Caco-2 (cell line): ENCODE measurements around the gene PGAM4. TPM values are rescaled to one million over a fixed set of nuclear protein-coding genes. Genes with fewer than 3 reads are reported as not detected.

Experiments
- BruUV-seq: library from RNA; stranded (reverse); fragments of 400-500 nt; replicated peaks from 2 replicates; lab custom pipeline; 2021; lab: Mats Ljungman, UMichigan
- CTCF ChIA-PET: fragments of 300-600 bp; sonication (Branson Sonifier 250); formaldehyde crosslinking; loops from one replicate; lab custom pipeline; 2022; ENCODE audit warnings: antibody characterized with exemption; lab: Charles Lee
- POLR2A ChIA-PET: fragments of 300-600 bp; sonication (Branson Sonifier 250); formaldehyde crosslinking; loops from one replicate; lab custom pipeline; 2022; ENCODE audit warnings: antibody characterized with exemption; lab: Charles Lee
- DNase-seq, 2 experiments: peaks; one replicate each; pipeline versions ENCODE4 v3.0.0 to v3.0.0-alpha.2; 2020 to 2022
- H3K27me3 ChIP-seq: replicated peaks from 2 replicates; pipeline ENCODE4 v1.6.0; 2011; ENCODE audit warnings: low read length; ENCODE audit not compliant: control insufficient read depth, insufficient read depth
- H3K36me3 ChIP-seq: 2 replicates; pipeline ENCODE4 v1.5.1; 2011; ENCODE audit warnings: low read length; ENCODE audit not compliant: control insufficient read depth, insufficient read depth
- H3K4me1 ChIP-seq: fragments of 250-450 bp; sonication (Bioruptor Pico); 2 replicates; pipeline ENCODE4 v1.5.1; 2020; ENCODE audit warnings: mild to moderate bottlenecking
- H3K4me3 ChIP-seq: 2 replicates; pipeline ENCODE4 v1.5.1; 2011; ENCODE audit warnings: low read depth, mild to moderate bottlenecking, control low read depth, low read length
- H3K9me3 ChIP-seq: fragments of 250-450 bp; sonication (Bioruptor Pico); 2 replicates; pipeline ENCODE4 v1.5.1; 2020; ENCODE audit warnings: mild to moderate bottlenecking, moderate library complexity
- H3K27ac Mint-ChIP-seq: one replicate; pipeline ENCODE4 v1.8.0; 2022; ENCODE audit warnings: mixed read lengths; ENCODE audit not compliant: unreplicated experiment
- H3K27me3 Mint-ChIP-seq: one replicate; pipeline ENCODE4 v1.8.0; 2022; ENCODE audit warnings: mixed read lengths; ENCODE audit not compliant: insufficient read depth, unreplicated experiment
- H3K36me3 Mint-ChIP-seq: one replicate; pipeline ENCODE4 v1.8.0; 2022; ENCODE audit warnings: mild to moderate bottlenecking, mixed read lengths; ENCODE audit not compliant: insufficient read depth, unreplicated experiment
- H3K4me1 Mint-ChIP-seq: one replicate; pipeline ENCODE4 v1.8.0; 2022; ENCODE audit warnings: low read depth, mixed read lengths; ENCODE audit not compliant: unreplicated experiment
- H3K4me3 Mint-ChIP-seq: one replicate; pipeline ENCODE4 v1.8.0; 2022; ENCODE audit warnings: mild to moderate bottlenecking, moderate library complexity, mixed read lengths; ENCODE audit not compliant: unreplicated experiment
- H3K9me3 Mint-ChIP-seq: one replicate; pipeline ENCODE4 v1.8.0; 2022; ENCODE audit warnings: mixed read lengths; ENCODE audit not compliant: unreplicated experiment
- CTCF ChIP-seq, 2 experiments: fragments of 200-600 bp in 1 of 2; IDR thresholded peaks; 1 replicate in 1 of 2; 2 replicates in 1 of 2; pipeline versions ENCODE4 v1.5.1 to v1.8.0; 2011 to 2022; ENCODE audit warnings: antibody characterized with exemption in 1 of 2, control low read depth in 1 of 2, inconsistent platforms in 1 of 2, low read depth in 1 of 2, low read length in 1 of 2, mild to moderate bottlenecking in 1 of 2, moderate library complexity in 1 of 2; ENCODE audit not compliant: insufficient read depth in 1 of 2, severe bottlenecking in 1 of 2, unreplicated experiment in 1 of 2
- intact Hi-C: fragments of 100-400 bp; cut with micrococcal nuclease; formaldehyde crosslinking; loops from one replicate; pipeline ENCODE4 v1.10.0; 2022; ENCODE audit not compliant: unreplicated experiment
- total RNA-seq: library from RNA; stranded (reverse); gene quantifications from 2 replicates; pipeline ENCODE4 v1.2.3, GENCODE V29; 2022

The PGAM4 gene
- total RNA-seq, 1 experiment from 2014 or later, result not detected

- Histone ChIP-seq H3K9me3 (no peaks in the 10 kb centered on the region), H3K36me3 (no peaks in the 10 kb centered on the region), H3K27me3 (no peaks in the 10 kb centered on the region), H3K4me1 (no peaks in the 10 kb centered on the region), H3K4me3 (no peak overlapping the region)
- Mint-ChIP-seq H3K27ac (no peak overlapping the region), H3K4me3 (no peak overlapping the region), H3K36me3 (no peaks in the 10 kb centered on the region), H3K9me3 (no peaks in the 10 kb centered on the region), H3K4me1 (no peaks in the 10 kb centered on the region), H3K27me3 (no peaks in the 10 kb centered on the region)
- POLR2A ChIA-PET, result no interaction called here
- DNase-seq, result no peak
- TF ChIP-seq CTCF (IDR thresholded peaks at IDR 0.05; ENCODE audit: insufficient read depth in 1 of 2, low read depth in 1 of 2, low read length in 1 of 2, severe bottlenecking in 1 of 2, unreplicated experiment in 1 of 2), result no peak
- intact Hi-C loops, result no loop called here
- CTCF ChIA-PET, result no interaction called here
- no TSS peak for BruUV-seq
These were observed 8.1 kb upstream of the PGAM4 start for GRCh38 chrX:77977518-77977917.

- Mint-ChIP-seq H3K27me3 (no peaks in the 10 kb centered on the region), H3K36me3 (no peaks in the 10 kb centered on the region), H3K9me3 (no peaks in the 10 kb centered on the region), H3K4me1 (no peaks in the 10 kb centered on the region), H3K4me3 (no peak overlapping the region), H3K27ac (no peak overlapping the region)
- no peak overlapping the region for H3K4me3 ChIP-seq
- no peaks in the 10 kb centered on the region for H3K4me1 ChIP-seq
- no peaks in the 10 kb centered on the region for H3K36me3 ChIP-seq
- intact Hi-C loops, result no loop called here
- no peaks in the 10 kb centered on the region for H3K27me3 ChIP-seq
- DNase-seq, result no peak
- no TSS peak for BruUV-seq
- no peaks in the 10 kb centered on the region for H3K9me3 ChIP-seq
- ChIA-PET CTCF (no interaction called here), POLR2A (no interaction called here)
- no peak for TF ChIP-seq CTCF (IDR thresholded peaks at IDR 0.05; ENCODE audit: insufficient read depth in 1 of 2, low read depth in 1 of 2, low read length in 1 of 2, severe bottlenecking in 1 of 2, unreplicated experiment in 1 of 2)
These were observed 7.7 kb upstream of the PGAM4 start for GRCh38 chrX:77977095-77977494.

- no peak for DNase-seq
- ChIA-PET CTCF (no interaction called here), POLR2A (no interaction called here)
- Histone ChIP-seq H3K9me3 (no peaks in the 10 kb centered on the region), H3K4me3 (no peak overlapping the region), H3K27me3 (no peaks in the 10 kb centered on the region), H3K36me3 (no peaks in the 10 kb centered on the region), H3K4me1 (no peaks in the 10 kb centered on the region)
- H3K9me3 Mint-ChIP-seq, result no peaks in the 10 kb centered on the region
- intact Hi-C loops, result no loop called here
- H3K4me3 Mint-ChIP-seq, result no peak overlapping the region
- H3K4me1 Mint-ChIP-seq, result no peaks in the 10 kb centered on the region
- H3K27me3 Mint-ChIP-seq, result no peaks in the 10 kb centered on the region
- no peaks in the 10 kb centered on the region for H3K36me3 Mint-ChIP-seq
- no peak for TF ChIP-seq CTCF (IDR thresholded peaks at IDR 0.05; ENCODE audit: insufficient read depth in 1 of 2, low read depth in 1 of 2, low read length in 1 of 2, severe bottlenecking in 1 of 2, unreplicated experiment in 1 of 2)
- H3K27ac Mint-ChIP-seq, result no peak overlapping the region
- no TSS peak for BruUV-seq
These were observed 6.3 kb upstream of the PGAM4 start for GRCh38 chrX:77975755-77976154.
